Urothelium cell line (cell line): Measurements from ENCODE around the gene SLC39A11.

ENCODE experiments used
- DNase-seq: peaks from one replicate; pipeline ENCODE4 v3.0.0; 2011; ENCODE audit warnings: low spot score, mixed read lengths
- FAIRE-seq: peaks from 2 replicates; lab custom pipeline; 2011; peaks lifted over from hg19 to GRCh38; lab: Jason Lieb, UNC

The SLC39A11 gene

DNA sequence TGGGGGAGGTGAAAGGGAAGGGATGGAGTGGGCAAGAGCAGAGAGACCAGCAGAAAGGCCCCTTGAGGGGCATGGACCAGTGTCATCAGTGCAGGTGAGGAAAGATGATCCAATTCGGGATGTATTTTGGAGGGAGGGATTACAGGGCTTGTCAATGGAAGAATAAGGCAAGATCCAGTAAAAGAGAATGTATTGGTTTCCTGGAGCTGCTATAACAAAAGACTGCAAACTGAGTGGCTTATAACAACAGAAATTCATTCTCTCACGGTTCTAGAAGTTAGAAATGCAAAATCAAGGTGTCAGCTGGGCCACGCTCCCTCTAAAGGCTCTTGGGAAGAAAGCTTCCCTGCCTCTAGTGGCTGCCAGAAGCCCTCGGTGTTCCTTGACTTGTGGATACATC lies 41.7 kb downstream of the SLC39A11 start:
- DNase-seq, result no peak
- no peak for FAIRE-seq

DNA sequence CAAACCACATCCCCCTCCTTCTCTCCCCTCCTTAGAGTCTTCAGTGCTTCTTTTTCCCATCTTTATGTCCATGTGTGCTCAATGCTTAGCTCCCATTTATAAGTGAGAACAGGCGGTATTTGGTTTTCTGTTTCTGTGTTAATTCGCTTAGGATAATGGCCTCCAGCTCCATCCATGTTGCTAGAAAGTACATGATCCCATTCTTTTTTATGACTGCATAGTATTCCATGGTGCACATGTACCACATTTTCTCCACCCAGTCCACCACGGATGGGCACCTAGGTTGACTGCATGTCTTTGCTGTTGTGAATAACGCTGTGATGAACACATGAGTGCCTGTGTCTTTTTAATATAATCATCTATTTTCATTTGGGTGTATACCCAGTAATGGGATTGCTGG lies 44.3 kb downstream of the SLC39A11 start:
- no peak for FAIRE-seq
- no peak for DNase-seq

DNA sequence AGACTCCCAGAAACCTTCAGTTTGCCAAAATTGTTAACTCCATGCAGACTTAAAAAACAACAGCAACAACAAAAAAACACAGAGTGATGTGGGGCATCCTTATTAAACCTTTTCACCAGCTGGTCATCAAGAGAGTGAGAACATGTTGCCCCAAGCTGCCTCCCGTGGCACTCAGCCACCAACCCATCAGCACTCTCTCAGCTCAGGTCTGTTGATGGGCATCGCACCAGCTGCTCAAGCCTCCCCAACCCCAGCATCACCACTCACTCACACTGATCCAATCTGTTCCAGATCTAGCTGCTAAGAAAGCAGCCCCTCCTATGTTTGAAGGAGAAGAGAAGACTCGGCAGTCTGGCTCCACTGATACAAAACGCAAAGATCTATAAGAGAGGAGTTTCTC lies 46.8 kb downstream of the SLC39A11 start:
- DNase-seq (no peak), FAIRE-seq (peak; percentile 42)

DNA sequence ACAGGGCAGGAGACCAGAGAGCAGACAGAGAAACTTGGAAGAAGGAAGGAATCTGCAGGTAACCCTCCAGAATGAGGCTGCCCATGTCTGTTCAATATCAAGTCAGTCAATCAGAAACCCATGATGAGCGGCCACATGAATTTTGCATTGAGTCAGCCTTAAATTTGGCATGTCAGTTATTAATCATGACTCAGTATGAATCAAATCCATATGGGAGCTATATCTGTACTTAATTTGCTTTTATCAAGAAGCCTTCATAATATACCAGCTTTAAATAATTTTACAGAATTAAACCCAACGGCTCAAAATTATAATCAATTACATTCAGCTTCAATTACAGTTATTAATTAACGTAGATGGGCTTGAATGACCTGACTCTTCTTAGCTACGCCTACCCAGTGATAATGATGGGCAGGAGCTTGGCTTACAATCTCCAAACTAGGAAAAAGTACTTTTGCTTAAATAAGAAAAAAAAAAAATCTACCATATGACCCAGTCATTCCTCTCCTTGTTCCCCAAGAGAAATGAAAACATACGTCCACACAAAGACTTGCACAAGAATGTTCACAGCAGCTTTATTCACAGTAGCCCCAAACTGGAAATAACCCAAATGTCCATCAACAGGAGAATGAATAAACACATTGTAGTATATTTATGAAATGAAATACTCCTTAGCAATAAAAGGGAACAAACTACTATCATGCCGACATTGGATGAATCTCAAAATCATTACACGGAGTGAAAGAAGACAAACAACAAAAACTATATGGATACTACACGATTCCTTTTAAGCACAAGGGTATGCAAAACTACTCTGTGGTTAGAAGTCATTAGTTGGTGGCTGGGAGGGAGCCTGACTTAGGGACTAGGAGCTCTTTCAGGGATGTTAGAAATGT lies 48.6 kb downstream of the SLC39A11 start:
- FAIRE-seq, result peak; percentile 68

GRCh38 chr17:73042809-73043685 lies 49.4 kb downstream of the SLC39A11 start:
- peak; percentile 9 for FAIRE-seq
- no peak for DNase-seq

More for the DNA sequence above, 48.6 kb downstream of the SLC39A11 start:
- DNase-seq, result no peak

- FAIRE-seq (no peak), DNase-seq (no peak)
Observed at GRCh38 chr17:73042225-73042624, 50.3 kb downstream of the SLC39A11 start.

DNA sequence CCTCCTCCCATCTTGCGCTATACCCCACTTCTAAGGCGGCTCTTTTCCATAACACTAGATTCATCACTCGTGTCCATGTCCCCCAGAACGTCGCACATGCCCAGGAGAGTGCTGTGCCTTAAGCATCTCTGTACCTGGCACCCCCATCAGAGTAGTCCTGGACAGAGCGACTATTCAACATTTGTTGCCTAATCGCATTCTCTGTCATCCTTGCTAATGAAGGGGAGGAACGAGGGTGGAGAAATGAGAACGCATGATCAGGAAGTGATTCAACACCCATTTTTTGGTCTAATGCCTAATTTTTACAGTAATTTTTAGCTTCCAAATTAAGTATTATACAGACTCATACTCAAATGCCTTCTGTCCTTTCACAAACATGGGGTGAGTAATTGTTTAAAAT lies 53.2 kb downstream of the SLC39A11 start:
- DNase-seq (no peak), FAIRE-seq (peak; percentile 86)

DNA sequence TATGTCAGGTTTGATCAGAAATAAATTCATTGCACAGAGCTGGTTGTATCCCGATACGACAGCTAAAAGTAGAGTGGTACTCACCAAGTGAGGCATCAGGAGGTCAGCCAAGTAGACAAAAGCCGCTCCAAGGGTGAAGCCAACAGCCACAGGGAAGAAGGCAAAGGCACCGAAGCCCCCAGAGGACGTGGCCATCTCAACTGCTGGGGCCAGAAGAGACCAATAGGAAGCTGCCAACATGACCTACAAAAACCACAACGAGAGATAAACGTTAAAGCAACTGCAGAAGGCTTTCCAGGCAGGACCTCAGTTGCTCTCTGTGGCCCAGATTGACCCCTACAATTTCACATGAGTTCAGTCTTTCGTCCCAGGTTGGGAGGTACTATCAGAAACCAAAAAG lies 61.0 kb downstream of the SLC39A11 start:
- no peak for FAIRE-seq
- no peak for DNase-seq

- DNase-seq (no peak), FAIRE-seq (no peak)
Observed at GRCh38 chr17:73030995-73031394, 61.5 kb downstream of the SLC39A11 start.

GRCh38 chr17:73030501-73030921 lies 62.0 kb downstream of the SLC39A11 start:
- DNase-seq, result no peak
- FAIRE-seq, result no peak

DNA sequence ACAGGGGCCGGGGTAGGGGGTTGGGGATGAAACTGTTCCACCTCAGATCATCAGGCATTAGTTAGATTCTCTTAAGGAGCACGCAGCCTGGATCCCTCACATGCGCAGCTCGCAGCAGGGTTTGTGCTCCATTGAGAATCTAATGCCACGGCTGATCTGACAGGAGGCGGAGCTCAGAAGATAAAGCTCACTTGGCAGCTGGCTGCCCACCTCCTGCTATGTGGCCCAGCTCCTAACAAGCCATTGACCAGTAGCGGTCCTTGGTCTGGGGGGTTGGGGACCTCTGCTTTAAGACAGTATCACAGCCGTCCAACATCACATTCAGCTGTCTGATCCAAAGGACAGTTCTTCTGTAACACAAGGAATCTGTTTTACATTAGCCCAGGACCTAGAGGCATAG lies 62.5 kb downstream of the SLC39A11 start:
- DNase-seq (no peak), FAIRE-seq (no peak)

GRCh38 chr17:73029021-73029420 lies 63.5 kb downstream of the SLC39A11 start:
- FAIRE-seq, result no peak

GRCh38 chr17:73028299-73028755 lies 64.2 kb downstream of the SLC39A11 start:
- DNase-seq, result no peak
- FAIRE-seq, result no peak

More at GRCh38 chr17:73029021-73029420, 63.5 kb downstream of the SLC39A11 start:
- no peak for DNase-seq

DNA sequence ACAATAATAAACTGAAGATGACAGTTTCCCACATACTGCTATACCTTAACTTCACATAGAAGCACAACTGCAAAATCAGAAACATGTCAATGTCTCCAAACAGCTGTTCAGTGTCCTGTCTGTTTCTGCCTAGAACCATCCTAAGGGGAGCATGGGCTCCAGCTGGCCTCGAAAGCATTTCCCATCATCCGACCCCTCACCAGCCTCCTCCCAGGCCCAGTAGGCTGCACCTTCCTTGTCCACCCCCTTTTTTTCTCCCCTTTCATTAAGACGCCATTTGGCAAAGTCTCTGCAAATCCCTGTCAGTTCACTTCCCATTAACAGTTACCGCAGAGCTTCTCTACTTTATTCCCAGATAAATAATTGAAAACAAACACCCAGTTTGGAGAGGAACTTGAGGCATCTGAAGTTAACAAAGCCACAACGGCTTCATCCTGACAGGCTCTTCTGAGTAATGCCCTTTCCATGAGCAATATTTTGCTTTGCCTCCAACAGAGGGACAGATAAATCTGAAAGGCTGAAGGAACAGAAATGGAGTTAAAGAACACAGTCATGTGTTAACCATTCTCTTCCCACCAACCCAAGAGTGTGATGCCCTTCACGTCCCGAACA lies 65.3 kb downstream of the SLC39A11 start:
- DNase-seq (no peak), FAIRE-seq (no peak)

DNA sequence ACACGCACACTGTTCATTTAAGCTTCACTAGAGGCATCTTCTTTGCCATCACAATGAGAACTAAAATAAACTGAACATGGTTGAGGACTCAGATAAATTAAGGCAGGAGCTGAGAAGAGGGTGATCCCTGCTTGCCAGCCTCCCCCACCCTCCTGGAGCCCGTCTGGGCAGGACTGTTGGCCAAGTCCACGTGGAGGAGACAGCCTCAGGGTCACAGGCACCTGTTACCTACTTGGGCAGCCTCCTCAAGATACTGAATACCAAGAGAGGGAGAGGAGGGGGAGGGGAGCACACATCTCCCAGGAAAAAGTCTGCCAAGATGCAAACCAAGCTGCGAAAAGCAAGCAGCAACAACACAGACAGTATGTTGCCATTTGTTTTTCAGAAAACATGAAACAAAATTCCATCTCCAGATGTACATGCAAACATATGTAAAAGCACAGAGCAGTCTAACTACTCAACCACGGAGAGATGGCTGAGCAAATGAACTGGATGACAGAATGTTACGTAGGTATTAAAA lies 67.4 kb downstream of the SLC39A11 start:
- DNase-seq (no peak), FAIRE-seq (peak; percentile 37)

DNA sequence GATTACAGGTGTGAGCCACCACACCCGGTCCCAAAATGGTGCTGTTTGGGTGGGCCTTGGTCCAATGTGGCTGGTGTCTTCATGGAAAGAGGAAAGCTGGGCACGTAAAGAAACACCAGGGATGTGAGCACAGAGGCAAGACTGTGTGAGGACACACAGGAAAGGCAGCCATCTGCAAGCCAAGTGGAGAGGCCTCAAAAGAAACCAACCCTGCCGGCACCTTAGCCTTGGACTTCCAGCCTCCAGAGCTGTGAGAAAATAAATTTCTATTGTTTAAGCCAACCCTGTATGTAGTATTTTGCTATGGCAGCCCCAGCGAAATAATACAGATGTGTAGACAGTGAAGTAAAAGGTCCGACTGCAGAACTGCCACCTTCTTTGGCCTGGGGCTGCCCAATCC lies 68.7 kb downstream of the SLC39A11 start:
- DNase-seq (no peak), FAIRE-seq (no peak)

DNA sequence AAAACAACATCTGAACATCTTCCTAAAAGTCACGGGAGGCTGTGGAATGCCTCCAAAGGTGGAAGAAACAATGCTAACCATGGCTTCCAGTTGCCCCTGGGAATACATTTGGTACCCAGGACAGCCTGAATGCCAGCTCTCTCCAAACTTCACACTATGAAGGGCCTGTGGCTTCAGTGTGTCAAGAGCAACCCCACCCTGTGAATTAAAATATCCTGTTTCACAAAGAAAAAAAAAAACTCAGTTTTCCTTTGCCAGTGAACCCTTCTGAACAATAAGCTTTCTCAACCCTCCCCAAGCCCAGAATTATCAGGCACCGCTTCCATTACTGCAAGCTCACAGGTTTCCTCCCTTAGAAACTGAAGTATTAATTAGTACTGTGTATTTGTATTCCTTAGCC lies 69.8 kb downstream of the SLC39A11 start:
- no peak for FAIRE-seq
- DNase-seq, result no peak

DNA sequence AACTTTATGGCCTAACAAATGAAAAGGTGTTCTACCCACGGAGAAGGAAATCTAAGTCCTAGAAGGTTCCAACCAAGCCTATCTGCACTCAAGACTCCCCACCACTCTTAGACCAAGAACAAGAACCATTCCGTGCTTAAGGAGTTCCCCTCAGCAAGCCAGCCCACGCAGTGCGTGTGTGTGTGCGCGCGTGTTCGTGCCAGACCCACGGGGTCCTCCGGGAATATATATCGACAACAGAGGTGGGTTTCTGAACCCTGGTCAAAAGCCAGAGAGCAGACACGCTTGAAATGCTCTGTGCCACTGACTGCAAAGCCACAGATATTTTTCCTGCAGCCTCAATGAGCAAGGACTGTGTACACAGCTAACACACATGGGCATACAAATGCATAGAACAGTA lies 70.7 kb downstream of the SLC39A11 start:
- DNase-seq, result no peak
- FAIRE-seq, result peak; percentile 20

DNA sequence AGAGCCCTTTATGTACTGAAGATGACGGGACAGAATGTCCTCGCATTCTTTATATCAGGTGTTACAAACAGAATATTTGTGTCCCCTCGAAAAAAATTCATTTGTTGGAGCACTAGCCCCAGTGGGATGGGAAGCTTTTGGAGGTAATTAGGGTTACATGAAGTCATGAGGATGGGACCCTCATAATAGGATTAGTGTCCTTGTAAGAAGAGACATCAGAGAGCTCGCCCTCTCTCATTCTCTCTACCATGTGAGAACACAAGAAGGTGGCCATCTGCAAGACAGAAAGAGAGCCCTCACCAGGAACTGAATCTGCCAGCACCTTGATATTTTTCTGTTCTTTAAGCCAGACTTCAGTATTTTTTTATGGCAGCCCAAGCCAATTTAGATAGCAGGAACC lies 72.4 kb downstream of the SLC39A11 start:
- FAIRE-seq, result no peak
- no peak for DNase-seq

- DNase-seq (no peak), FAIRE-seq (no peak)
Observed at GRCh38 chr17:73018599-73018998, 73.9 kb downstream of the SLC39A11 start.

DNA sequence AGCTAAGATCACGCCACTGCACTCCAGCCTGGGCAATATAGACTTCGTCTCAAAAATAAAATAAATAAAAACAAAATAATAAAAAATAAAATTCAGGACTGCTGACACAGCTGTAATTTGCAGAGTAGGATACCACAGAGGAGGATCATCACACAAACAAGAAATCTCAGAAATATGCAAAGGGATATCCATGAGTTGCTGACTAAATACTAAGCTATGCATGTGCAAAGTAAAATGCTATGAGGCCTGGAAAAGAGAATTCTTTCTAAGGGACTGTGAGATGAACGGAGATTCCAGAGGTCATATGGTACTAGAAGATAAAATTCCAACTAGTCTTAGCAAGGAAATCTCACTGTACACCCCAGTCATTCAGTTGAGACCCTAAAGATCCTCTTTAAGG lies 74.8 kb downstream of the SLC39A11 start:
- FAIRE-seq, result no peak

More for the DNA sequence above, 74.8 kb downstream of the SLC39A11 start:
- peak; percentile 53 for DNase-seq
